NCI-H2081 treated with DMSO at 0.1 percent for 48 hours (cell line): ENCODE measurements around the gene KLK8.
"Not testable (repeated sequence)": the region's sequence is repeated elsewhere in the genome, so short reads cannot be mapped to it uniquely, and the experiment has no call there.

Source experiments
- DNase-seq: peaks from one replicate; lab custom pipeline; 2025; lab: John Stamatoyannopoulos, UW

The KLK8 gene

DNA sequence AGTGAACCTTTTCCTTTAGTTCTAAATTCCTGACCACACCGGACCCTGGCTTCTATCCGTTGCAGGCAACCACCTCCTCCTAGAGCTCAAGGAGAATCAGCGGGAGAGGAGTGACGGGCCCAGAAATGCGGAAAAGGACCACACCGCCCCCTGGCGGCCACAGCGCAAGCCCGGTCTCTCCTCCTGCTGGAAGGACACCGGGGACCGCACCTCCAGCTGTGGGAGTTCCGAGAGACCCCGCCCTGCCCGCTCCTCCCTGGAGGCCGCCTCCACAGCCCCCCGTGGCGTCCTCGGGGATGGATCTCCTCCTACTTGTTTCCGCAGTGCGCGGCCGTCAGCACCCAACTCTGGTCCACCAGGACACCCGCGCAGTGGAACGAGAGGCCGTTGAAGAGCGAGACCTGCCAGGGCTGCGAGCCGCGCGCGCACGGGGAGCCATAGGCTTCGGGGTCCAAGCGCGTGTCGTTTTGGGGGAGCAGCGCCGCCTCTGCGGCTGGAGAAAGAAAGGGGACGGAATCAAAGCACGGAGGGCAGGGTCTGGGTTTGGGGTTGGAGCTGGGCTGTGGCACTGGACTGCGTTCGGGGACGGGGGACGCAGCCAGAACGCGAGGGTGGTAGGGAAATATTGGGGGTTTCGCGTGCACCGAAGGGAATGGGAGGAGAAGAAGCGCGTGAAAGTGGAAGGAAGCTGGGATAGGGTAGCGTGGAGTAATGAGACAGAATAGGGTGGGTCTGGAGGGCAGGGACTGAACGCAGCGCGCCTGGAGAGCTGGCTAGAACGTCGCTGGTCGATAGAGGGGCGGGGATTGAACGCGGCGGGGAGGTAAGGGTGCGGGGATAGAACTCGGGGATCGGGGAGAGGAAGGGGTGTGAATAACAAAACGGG lies 15.6 kb upstream of the KLK8 start:
- no peak for DNase-seq

DNA sequence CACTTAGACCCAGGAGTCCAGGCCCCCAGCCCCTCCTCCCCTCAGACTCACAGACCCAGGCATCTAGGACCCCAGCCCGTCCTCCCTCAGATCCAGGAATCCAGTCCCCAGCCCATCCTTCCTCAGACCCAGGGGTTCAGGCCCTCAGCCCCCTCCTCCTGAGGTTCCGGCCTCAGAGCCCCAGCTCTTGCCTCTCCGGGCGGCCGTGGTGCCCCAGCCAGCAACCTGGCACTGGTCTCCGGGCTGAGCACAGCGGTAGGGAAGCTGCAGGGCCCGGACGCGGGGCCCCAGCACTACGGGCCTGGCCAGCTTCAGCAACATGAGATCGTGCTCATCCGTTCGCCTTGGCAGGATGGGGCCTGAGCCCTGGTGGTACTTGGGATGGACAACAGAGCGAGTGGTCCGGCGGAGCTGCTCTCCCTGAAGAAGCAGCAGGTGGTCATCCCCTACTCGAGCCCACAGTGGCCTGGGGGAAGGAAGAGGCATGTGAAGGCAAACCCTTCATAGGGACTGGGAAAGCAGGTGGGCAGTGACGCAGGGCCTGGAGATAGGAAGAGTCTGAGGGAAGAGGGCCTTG lies 14.4 kb upstream of the KLK8 start:
- DNase-seq = no peak

DNA sequence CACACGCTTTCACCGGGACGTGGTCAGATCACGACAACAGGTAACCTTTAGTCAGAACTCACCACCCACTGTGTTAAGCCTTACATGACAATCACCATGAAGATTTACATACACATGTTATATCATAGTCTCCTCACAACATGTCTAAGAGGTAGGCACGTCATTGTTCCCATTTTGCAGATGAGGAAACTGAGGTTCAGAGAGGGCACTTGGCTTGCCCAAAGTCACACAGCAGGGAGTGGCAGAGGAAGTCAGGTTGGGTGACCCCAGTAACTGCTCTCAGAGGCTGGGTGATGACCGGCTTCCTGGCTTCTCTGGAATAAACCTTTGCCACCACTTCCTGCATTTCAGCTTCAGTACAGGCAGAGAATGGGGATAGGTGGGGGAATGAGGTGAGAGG lies 12.8 kb upstream of the KLK8 start:
- DNase-seq = no peak

DNA sequence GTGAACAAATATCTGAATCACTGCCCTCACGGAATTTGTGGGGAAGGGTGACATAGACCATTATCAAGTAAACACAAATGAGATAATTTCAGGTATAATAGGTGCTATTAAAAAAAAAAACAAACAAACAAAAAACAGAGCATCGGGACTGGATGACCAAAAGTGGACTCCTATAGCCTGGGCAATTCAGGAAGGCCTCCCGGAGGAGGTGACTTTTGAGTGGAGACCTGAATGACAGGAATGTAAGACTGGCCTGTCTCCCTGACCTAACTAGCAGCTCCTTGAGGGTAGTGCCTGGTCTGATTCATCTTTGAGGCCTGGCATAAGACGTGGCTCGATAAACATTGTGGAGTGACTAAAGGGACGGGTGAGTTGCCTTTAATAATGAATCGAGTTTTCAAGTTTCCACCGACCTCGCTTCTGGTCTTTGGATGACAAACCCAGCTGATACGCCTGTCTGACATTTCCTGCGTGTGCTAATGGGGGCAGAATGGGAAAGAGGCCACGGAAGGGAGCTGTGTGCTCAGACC lies 11.3 kb upstream of the KLK8 start:
- DNase-seq = no peak

DNA sequence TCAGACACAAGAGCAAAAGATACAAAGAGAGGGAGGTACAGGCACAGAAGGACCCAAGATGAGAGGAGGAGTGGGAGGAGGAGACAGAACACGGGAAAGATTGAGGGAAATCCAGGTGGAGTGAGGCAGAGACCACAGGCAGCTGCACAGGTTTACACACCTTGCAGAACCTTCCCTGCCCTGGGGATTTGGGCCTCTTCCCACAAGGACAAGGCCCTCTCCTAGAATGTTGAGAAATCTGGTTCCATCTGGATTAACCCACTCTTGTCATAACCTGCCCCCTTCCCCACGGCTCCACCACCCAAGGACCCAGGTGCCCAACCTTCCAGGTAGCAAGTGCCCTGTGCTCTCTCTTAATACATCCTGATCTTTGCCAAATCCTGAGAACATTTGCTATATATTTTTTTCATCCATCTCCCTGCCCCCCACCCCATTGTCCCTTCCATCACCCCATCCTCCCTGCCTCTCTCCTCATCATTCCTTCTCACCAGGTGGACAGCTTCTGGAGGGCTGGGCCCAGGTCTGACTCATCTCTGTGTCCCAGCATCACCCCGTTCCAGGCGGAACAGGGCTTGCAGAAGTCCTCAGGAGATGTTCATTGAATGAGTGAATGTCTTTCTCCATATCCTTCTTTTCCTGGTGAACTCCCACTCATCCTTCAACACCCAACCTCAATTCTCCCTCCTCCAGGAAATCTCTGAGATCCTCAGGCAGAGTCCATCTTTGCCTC lies 8.8 kb upstream of the KLK8 start:
- DNase-seq = no peak

DNA sequence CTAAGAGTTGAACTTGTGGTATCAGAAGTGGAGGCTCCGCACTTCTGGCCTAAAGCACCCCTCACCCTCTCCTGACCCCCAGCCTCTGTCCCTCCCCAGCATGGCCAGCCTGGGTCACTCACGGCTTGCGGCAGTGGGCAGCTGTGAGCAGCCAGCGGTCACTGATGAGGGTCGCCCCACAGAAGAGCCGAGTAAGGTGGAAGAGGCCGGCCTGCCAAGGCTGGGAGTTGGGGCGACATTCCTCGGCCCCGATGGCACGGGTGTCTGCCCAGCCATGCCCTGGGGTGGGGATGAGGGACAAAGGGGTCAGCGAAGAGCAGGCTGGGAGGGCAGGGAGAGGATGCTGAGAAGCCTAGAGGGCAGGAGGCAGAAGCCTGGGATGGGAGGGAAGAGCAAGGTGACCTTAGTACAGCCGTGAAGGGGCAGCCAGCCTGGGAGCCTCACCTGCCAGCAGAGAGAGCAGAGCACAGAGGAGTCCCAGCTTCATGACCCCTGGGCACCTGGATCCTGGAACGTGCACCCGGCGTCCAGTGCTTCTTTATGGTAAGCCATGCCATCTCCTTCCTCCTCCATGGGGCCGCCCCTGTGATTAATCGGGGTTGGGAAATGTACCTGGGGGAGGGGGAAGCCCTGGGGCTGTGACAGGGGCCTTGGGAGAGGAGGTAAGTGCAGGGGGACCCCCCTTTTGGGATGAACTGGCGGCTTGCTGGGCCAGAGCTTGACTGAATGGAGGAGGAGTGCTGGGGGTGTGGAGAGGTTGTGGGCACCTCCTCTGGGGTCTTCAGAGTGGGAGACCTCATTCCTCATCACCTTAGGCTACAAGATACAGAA lies 7.9 kb upstream of the KLK8 start:
- DNase-seq = no peak

DNA sequence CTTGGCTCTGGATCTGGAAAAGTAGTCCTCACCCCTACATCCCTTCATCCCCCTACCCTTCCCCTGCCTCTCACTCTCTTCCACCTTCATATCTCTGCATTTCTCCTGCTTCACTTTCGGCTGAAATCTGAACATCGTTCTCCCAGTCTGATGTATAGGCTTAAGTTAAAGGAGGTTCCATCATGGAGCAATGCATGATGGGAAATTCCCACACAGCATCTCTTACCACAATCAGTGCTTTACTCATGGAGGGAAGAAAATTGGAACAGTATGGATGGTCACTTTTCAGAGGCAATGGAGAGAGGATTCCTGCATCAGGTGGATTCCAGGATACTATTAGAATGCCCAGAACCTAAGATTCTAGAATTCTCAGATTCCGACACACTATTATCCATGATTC lies 6.1 kb upstream of the KLK8 start:
- DNase-seq = no peak

DNA sequence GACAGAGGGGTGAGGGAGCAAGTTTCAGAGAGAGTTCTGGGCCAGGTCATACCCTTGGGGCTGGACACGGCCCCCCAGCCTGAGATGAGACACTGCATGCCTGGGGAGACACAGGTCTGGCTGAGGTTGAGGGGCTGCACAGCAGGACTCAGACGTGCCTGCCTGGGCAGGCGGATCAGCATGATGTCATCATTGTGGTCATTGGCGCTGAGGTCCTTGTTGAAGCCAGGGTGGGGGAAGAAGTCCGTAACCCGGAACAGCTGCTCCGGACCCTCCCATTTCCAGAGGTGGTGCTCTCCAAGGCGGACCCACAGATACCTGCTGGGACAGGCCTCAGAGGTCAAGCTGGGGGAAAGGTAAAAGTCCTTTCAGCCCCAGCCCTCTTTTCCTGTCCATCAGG lies 5.0 kb upstream of the KLK8 start:
- no peak for DNase-seq

DNA sequence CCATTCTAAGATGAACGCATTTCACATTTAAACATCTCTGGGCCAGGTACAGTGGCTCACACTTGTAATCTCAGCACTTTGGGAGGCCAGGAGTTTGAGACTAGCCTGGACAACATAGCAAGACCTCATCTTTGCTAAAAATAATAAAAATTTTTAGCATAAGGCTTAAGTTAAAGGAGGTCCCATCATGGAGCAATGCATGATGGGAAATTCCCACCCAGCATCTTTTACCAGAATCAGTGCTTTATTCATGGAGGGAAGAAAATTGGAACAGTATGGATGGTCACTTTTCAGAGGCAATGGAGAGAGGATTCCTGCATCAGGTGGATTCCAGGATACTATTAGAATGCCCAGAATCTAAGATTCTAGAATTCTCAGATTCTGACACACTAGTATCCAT lies 3.8 kb upstream of the KLK8 start:
- DNase-seq = no peak

DNA sequence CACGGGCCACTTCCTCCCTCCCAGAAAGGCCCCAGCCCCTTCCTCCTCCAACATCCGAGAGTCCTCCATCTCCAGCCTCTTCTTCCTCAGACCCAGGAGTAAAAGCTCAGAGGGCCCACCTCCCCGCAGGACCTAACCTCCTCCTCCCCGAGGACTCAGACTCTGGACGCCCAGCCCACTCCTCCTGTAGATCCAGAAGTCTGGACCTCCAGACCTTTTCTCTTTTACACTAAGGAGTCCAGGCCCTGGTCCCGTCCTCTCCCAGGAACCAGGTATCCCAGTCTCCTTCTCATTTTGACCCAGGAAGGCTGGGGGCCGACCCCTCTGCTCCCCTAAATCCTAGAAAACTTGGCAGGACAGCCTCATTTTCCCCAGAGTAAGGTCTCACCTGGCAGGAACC lies 1.9 kb upstream of the KLK8 start:
- DNase-seq = no peak

DNA sequence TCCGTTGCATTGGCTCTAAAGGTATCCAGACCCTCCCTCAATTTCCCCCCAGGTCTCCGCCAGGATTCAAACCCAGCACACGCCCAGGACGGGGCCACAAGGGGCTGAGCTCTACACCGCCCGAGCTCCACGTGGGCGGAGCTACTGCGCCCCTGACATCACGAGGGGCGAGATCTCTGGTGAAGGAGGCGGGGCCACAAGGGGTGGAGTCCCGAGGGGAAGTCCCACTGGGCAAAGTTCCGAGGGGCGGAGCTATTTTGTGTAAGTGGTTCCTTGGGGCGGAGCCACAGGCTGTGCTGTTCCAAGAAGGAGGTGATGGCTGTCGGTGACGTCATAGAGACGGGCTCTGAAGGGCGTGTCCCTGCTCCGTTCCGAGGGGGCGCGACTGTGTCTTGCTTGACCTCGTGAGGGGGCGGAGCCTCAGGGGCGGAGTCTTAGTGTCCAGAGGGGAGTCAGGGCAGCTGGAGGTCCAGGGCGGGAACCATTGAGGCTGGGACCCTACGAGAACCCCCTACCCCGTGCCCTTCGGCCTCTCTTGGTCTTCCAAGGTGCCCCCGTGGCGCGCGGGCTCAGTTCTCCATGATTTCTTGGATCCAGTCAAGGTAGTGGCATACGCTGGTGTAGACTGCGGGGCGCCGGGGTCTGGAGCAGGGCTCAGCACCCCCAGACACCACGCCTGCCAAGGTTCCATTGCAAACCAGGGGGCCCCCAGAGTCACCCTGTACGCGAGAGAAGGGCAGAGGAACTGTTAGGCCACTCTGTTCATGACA lies 1.3 kb upstream of the KLK8 start:
- no peak for DNase-seq

DNA sequence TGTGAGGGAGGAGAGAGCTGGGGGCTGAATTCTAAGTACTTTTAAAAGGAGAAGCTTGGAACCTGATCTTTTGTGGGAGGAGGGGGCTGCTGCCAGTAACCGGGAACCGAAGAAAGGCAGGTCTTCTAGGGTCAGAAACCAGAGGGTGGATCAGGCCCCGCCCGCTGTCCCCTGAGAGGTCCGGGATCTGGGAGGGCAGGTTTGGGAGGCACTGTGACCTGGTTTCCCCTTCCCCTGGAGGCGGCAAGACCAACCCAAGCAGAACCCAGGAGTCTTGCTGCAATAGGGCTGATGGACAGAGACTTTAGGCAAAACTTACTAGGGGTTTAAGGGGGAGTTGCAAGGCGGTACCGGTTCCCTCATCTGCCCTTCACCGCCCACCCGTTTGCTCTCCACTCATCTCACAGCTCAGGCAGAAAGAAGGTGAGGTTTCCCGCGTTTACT lies 707 bp upstream of the KLK8 start:
- no peak for DNase-seq

DNA sequence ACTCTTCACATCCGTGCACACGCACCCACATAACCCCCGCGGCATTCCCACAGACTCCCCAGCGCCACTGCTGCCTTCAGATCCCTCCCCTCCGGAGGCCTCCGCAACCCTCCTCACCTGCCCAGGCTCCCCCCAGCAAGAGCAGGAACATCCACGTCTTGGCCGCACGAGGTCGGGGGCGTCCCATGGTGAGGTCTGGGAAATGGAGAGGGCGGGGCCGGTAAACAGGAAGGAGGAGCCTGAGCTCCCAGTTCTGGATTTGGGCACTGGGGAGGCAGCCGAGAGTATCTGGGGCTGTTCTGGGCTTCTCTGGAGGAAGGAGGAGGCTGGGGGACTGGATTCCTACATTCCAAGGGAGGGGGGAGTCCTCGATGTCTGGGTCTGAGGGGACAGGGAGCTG lies 423 bp downstream of the KLK8 start:
- DNase-seq = no peak

DNA sequence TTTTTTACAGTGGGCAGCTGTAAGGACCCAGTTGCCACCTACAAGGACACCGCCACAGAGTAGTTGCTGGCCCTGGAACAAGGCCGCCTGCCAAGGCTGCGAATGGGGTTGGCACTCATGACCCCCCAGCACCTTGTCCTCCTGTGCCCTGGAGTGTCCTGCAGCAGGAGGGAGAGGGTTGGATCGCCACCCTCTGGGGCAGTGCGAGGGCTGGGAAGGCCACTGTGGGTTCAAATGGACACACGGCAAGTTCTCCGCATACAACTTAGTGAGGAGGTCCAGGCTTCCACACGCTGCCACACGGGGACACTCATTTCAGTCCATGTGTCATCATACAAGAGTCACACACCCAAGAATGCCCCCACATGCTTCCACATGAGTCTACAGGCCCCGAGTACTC lies 978 bp downstream of the KLK8 start:
- no peak for DNase-seq

DNA sequence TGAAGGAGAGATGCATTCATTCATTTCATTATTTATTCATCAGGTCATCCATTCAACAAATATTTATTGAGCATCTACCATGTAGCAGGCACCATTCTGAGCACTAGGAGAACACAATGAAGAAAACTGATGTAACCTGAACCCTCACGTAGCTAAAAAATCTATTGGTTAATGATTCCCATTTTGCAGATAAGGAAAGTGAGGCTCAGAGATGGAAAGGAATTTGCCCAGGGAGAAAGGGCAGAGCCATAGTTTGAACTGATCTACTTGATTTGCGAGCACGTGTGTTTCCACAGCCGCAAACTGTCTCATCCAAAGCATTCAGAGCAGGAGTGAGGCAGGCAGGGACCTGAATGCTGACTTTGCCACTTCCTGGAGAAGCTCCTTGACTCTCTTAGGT lies 2.7 kb downstream of the KLK8 start:
- DNase-seq = no peak

DNA sequence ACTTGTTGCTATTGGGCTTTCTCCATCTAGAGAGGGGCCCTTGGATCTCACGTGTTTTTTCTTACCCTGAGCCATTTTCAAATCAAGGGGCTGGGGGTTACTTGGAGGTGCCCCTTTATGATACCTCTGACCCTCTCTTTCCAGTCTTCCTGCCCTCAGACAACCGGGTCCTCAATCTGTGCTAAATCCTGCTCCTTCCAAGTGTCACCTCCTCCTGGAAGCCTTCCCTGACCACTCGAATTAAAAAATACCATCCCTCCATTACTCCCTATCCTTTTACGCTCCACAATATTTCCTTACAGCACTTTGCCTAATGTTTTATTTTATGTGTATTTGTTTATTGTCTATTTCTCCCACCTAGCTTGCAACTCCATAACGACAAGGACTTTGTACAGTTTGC lies 3.3 kb downstream of the KLK8 start:
- no peak for DNase-seq

DNA sequence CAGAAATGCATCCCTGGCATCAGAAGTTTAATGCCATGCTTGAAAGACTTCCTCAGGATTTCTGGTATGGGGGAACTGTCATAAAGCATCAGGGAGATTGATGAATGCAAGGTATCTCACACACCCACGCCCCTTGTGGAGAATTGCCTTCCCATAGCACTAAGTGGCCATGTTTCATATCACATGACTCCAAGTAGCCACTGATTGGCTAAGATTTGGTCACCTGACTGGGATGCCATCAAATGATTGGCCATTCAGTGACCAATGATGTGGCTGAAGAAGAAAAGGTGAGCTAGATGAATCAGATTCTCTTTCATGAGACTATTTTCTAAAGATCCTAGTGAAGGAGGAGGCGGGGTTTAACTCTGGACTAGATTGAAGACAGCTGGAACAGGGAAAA lies 7.3 kb downstream of the KLK8 start:
- DNase-seq = no peak

DNA sequence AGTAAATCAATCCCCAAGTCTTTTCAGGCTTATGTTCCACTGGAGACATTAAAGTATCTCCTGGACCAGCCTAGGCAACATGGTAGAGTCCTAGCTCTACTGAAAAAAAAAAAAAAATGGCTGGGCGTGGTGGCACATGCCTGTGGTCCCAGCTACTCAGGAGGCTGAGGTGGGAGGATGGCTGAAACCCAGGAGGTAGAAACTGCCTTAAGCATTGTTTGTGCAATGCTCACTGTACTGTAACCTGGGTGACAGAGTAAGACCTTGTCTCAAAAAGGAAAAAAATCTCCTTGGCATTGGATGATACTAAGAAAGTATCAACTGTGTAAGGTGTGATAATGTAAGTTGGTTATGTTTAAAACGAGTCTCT lies 8.8 kb downstream of the KLK8 start:
- DNase-seq = no peak

DNA sequence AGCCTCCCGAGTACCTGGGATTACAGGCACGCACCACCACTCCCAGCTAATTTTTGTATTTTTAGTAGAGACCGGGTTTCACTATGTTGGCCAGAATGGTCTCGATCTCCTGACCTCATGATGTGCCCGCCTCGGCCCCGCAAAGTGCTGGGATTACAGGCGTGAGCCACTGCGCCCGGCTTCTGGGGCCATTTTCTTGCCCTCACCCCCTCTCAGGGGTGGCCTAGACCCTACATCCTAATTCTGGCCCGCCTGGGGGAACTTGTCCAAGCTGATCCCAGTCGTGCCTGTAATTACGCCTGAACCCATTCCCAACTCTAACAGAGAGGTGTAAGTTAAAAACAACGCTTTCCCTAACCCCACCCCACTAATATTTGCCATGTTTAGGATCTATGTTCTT lies 17.0 kb downstream of the KLK8 start:
- DNase-seq = not testable (repeated sequence)

DNA sequence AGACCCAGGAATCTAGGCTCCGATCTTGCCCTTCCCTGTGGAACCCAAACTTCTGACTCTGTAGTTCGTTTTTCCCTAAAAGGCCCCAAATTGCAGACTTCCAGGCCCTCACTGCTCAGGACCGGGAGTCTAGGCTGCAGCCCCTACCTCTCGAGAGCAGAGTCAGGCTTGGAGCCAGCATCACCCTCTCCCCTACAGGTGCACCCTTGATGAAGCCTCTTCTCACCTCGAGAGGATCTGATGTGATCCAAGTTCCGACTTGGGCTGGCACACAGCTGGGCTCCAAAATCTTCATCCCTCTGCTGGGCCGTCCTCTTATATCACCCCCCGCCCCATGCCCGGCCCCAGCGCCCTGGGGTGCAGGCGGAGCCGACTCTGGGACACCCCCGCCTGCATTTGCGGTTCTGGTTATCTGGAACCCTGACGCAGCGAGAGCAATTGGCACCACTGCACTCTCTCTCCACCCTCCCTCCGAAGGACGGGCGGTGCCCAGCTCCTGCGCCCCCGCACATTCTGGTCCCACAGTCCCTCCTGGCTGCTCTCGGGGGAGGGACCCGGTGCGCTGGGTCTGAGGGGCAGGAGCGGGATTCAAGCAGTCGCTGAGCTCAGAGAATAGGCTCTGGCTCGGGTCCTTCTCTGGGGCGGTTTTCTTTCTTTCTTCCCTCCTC lies 17.6 kb downstream of the KLK8 start, which contains the start of gene KLK7:
Gene KLK7, minus strand, starts transcription at position 293 of the 668 bp plus-strand sequence. CDS start 1,518 bp downstream, outside the sequence.
- no peak for DNase-seq

DNA sequence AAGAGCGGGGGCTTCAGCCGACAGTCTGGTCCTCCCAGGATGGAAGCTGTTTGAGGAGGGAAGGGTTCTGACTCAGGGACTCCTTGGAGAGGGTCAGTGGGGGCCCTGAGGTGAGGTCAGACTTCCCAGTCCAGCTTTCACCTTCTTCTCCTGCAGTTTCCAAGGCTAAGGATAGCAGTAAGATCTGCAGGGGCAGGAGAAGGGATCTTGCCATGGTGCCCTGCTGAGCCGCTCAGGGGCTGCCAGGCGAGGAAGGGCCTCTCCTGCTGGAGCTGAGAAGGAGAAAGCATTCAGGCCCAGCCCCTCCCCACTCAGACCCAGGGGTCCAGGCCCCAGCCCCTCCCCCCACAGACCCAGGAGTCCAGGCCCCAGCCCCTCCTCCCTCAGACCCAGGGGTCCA lies 19.2 kb downstream of the KLK8 start:
- no peak for DNase-seq
